ENCODE measurements around the gene OLFML2A.

OLFML2A gene

GRCh38 chr9:124846969-124847368 lies 70.0 kb downstream of the OLFML2A start:
- in situ Hi-C loops (cut with MboI; ENCODE audit: low pct_unique_long_range_greater_than_20kb, low sequenced_read_pairs, unreplicated experiment) = loop anchor here (10.0 kb wide), 1 partner anchor 52 kb away; no protein-coding TSS in a partner anchor
- no peak for DNase-seq (ENCODE audit: low spot score)
- no peak for TF ChIP-seq CTCF (IDR thresholded peaks at IDR 0.05; ENCODE audit: extremely low read depth, insufficient read depth, missing control alignments)

DNA sequence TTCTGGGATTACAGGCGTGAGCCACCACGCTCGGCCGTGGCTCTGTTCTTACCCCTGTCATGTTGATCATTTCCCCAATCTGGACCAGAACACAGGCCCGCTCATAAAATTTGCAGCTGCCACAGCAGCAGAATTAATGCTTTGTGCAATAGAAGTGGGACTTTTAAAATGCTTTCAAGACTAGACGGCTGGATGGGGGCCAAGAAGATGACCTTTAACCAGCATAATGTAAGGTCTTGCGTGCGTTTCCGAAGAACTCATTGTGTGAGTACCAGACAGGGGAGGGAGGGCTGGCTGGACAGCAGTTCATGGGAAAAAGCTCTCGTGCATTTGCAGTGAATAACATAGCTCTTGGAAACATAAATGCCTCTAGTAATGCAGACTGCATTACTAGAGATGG lies 72.9 kb downstream of the OLFML2A start:
- in situ Hi-C loops (cut with MboI; ENCODE audit: low pct_unique_long_range_greater_than_20kb, low sequenced_read_pairs, unreplicated experiment) = loop anchor here (5.0 to 10.0 kb wide), 2 partner anchors 55 to 78 kb away; partner anchors contain the start of gene NR6A1
- TF ChIP-seq CTCF (IDR thresholded peaks at IDR 0.05; ENCODE audit: extremely low read depth, insufficient read depth, missing control alignments) = no peak
- no peak for DNase-seq (ENCODE audit: low spot score)

DNA sequence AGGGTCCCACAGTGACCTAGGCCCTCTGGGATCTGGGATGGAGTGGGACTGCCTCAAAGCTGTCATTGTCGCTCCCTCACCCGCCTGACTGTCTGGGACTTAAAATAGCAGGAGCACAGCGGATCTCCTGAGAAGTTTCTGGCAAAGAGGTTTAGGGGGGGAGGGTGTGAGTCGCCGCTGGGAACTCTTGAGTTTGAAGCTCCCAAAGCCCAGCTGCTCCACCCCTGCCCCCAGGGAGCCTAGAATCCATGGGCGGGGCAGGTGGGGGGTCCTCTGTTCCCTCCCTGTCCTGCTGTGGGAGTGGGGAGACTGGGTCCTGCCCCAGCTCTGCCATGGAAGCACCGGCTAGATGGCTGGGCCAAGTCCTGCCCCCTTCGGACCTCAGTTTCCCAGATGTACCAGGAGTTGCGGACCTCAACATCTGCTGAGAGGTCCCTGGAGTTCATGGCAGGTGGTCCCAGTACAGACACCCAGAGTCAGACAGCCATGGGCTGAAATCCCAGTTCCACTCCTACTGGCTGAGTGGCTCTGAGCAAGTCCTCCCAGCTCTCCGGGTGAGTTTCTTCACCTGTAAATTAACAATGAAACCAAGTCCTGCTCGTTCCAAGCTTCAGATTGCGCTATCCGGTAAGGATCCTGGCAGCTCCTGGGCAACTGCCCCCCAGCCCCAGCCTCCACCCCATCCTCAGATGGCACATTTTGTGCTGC lies 75.3 kb downstream of the OLFML2A start:
- DNase-seq (ENCODE audit: low spot score) = no peak
- in situ Hi-C loops (cut with MboI; ENCODE audit: low pct_unique_long_range_greater_than_20kb, low sequenced_read_pairs, unreplicated experiment) = loop anchor here (5.0 kb wide), 1 partner anchor 80 kb away; the partner anchor contains the start of gene NR6A1
- no peak for TF ChIP-seq CTCF (IDR thresholded peaks at IDR 0.05; ENCODE audit: extremely low read depth, insufficient read depth, missing control alignments)

- peak; percentile 94 for DNase-seq (ENCODE audit: low spot score)
- in situ Hi-C loops (cut with MboI; ENCODE audit: low pct_unique_long_range_greater_than_20kb, low sequenced_read_pairs, unreplicated experiment) = loop anchor here (5.0 kb wide), 1 partner anchor 81 kb away; the partner anchor contains the start of gene NR6A1
- TF ChIP-seq CTCF (IDR thresholded peaks at IDR 0.05; ENCODE audit: extremely low read depth, insufficient read depth, missing control alignments) = peak; percentile 94
Observed at GRCh38 chr9:124852829-124853531, 76.0 kb downstream of the OLFML2A start, which contains the start of gene WDR38. Gene WDR38 (plus strand): TSS chr9:124853460. CDS start chr9:124853532, 72 bp downstream.

GRCh38 chr9:124853605-124854143 lies 76.7 kb downstream of the OLFML2A start:
- no peak for TF ChIP-seq CTCF (IDR thresholded peaks at IDR 0.05; ENCODE audit: extremely low read depth, insufficient read depth, missing control alignments)
- in situ Hi-C loops (cut with MboI; ENCODE audit: low pct_unique_long_range_greater_than_20kb, low sequenced_read_pairs, unreplicated experiment) = loop anchor here (5.0 kb wide), 1 partner anchor 81 kb away; the partner anchor contains the start of gene NR6A1
- no peak for DNase-seq (ENCODE audit: low spot score)

- no peak for DNase-seq (ENCODE audit: low spot score)
- no peak for TF ChIP-seq CTCF (IDR thresholded peaks at IDR 0.05; ENCODE audit: extremely low read depth, insufficient read depth, missing control alignments)
- in situ Hi-C loops (cut with MboI; ENCODE audit: low pct_unique_long_range_greater_than_20kb, low sequenced_read_pairs, unreplicated experiment) = loop anchor here (5.0 kb wide), 1 partner anchor 82 kb away; the partner anchor contains the start of gene NR6A1
Observed at GRCh38 chr9:124854161-124854560, 77.2 kb downstream of the OLFML2A start.

Measured in GM13977 (cell line).